ENCODE results near the gene DLG5.

DLG5 gene

GRCh38 chr10:77811831-77812430 is 114.6 kb downstream of the DLG5 start:
- no peak overlapping the region for H3K4me3 ChIP-seq (ENCODE audit: insufficient read depth, low read depth, low read length)
- peaks cover 12% of the 10 kb centered on the region for H3K36me3 ChIP-seq (ENCODE audit: control insufficient read depth, insufficient read depth, low read length)
- 94% methylated on average over 23 of the region's 23 CpGs for WGBS, 2 experiments
- H3K27ac ChIP-seq (ENCODE audit: insufficient read depth, low read depth, low read length, poor library complexity, severe bottlenecking): no peak overlapping the region
- no peaks in the 10 kb centered on the region for H3K4me1 ChIP-seq (ENCODE audit: control insufficient read depth, insufficient read depth, low read length)
- H3K27me3 ChIP-seq (ENCODE audit: control insufficient read depth, insufficient read depth, low read length, poor library complexity, severe bottlenecking): no peaks in the 10 kb centered on the region
- H3K9me3 ChIP-seq (ENCODE audit: control insufficient read depth, low read length): no peaks in the 10 kb centered on the region

GRCh38 chr10:77810446-77811335 is 115.9 kb downstream of the DLG5 start:
- H3K27me3 ChIP-seq (ENCODE audit: control insufficient read depth, insufficient read depth, low read length, poor library complexity, severe bottlenecking): no peaks in the 10 kb centered on the region
- no peaks in the 10 kb centered on the region for H3K4me1 ChIP-seq (ENCODE audit: control insufficient read depth, insufficient read depth, low read length)
- no peaks in the 10 kb centered on the region for H3K9me3 ChIP-seq (ENCODE audit: control insufficient read depth, low read length)
- WGBS, 2 experiments: 94 to 95% methylated on average over 23 of the region's 23 CpGs
- no peak overlapping the region for H3K4me3 ChIP-seq (ENCODE audit: insufficient read depth, low read depth, low read length)
- no peak overlapping the region for H3K27ac ChIP-seq (ENCODE audit: insufficient read depth, low read depth, low read length, poor library complexity, severe bottlenecking)
- H3K36me3 ChIP-seq (ENCODE audit: control insufficient read depth, insufficient read depth, low read length): peaks cover 7% of the 10 kb centered on the region

GRCh38 chr10:77809336-77809735 is 117.2 kb downstream of the DLG5 start:
- no peaks in the 10 kb centered on the region for H3K9me3 ChIP-seq (ENCODE audit: control insufficient read depth, low read length)
- 93 to 95% methylated on average over 8 of the region's 8 CpGs for WGBS, 2 experiments

GRCh38 chr10:77807706-77808105 is 118.8 kb downstream of the DLG5 start:
- Histone ChIP-seq H3K36me3 (ENCODE audit: control insufficient read depth, insufficient read depth, low read length) (peaks cover 7% of the 10 kb centered on the region), H3K27me3 (ENCODE audit: control insufficient read depth, insufficient read depth, low read length, poor library complexity, severe bottlenecking) (no peaks in the 10 kb centered on the region), H3K4me1 (ENCODE audit: control insufficient read depth, insufficient read depth, low read length) (no peaks in the 10 kb centered on the region), H3K9me3 (ENCODE audit: control insufficient read depth, low read length) (no peaks in the 10 kb centered on the region), H3K4me3 (ENCODE audit: insufficient read depth, low read depth, low read length) (no peak overlapping the region), H3K27ac (ENCODE audit: insufficient read depth, low read depth, low read length, poor library complexity, severe bottlenecking) (no peak overlapping the region)
- WGBS, 2 experiments: 94 to 96% methylated on average over 9 of the region's 9 CpGs

More at GRCh38 chr10:77809336-77809735, 117.2 kb downstream of the DLG5 start:
- Histone ChIP-seq H3K4me3 (ENCODE audit: insufficient read depth, low read depth, low read length) (no peak overlapping the region), H3K4me1 (ENCODE audit: control insufficient read depth, insufficient read depth, low read length) (no peaks in the 10 kb centered on the region), H3K27ac (ENCODE audit: insufficient read depth, low read depth, low read length, poor library complexity, severe bottlenecking) (no peak overlapping the region), H3K27me3 (ENCODE audit: control insufficient read depth, insufficient read depth, low read length, poor library complexity, severe bottlenecking) (no peaks in the 10 kb centered on the region), H3K36me3 (ENCODE audit: control insufficient read depth, insufficient read depth, low read length) (peaks cover 7% of the 10 kb centered on the region)

GRCh38 chr10:77806511-77807157 is 119.9 kb downstream of the DLG5 start:
- Histone ChIP-seq H3K4me3 (ENCODE audit: insufficient read depth, low read depth, low read length) (no peak overlapping the region), H3K27me3 (ENCODE audit: control insufficient read depth, insufficient read depth, low read length, poor library complexity, severe bottlenecking) (no peaks in the 10 kb centered on the region), H3K36me3 (ENCODE audit: control insufficient read depth, insufficient read depth, low read length) (peaks cover 7% of the 10 kb centered on the region), H3K4me1 (ENCODE audit: control insufficient read depth, insufficient read depth, low read length) (no peaks in the 10 kb centered on the region), H3K9me3 (ENCODE audit: control insufficient read depth, low read length) (no peaks in the 10 kb centered on the region), H3K27ac (ENCODE audit: insufficient read depth, low read depth, low read length, poor library complexity, severe bottlenecking) (no peak overlapping the region)
- 91 to 92% methylated on average over 19 of the region's 19 CpGs for WGBS, 2 experiments

- no peak overlapping the region for H3K27ac ChIP-seq (ENCODE audit: insufficient read depth, low read depth, low read length, poor library complexity, severe bottlenecking)
- 92 to 94% methylated on average over 14 of the region's 14 CpGs for WGBS, 2 experiments
- no peak overlapping the region for H3K4me3 ChIP-seq (ENCODE audit: insufficient read depth, low read depth, low read length)
- H3K4me1 ChIP-seq (ENCODE audit: control insufficient read depth, insufficient read depth, low read length): peaks cover under 1% of the 10 kb centered on the region
- no peaks in the 10 kb centered on the region for H3K9me3 ChIP-seq (ENCODE audit: control insufficient read depth, low read length)
- no peaks in the 10 kb centered on the region for H3K27me3 ChIP-seq (ENCODE audit: control insufficient read depth, insufficient read depth, low read length, poor library complexity, severe bottlenecking)
- H3K36me3 ChIP-seq (ENCODE audit: control insufficient read depth, insufficient read depth, low read length): peaks cover 7% of the 10 kb centered on the region
Observed at GRCh38 chr10:77805676-77806075, 120.9 kb downstream of the DLG5 start.

- 89 to 98% methylated on average over 3 of the region's 3 CpGs for WGBS, 2 experiments
- H3K27ac ChIP-seq (ENCODE audit: insufficient read depth, low read depth, low read length, poor library complexity, severe bottlenecking): no peak overlapping the region
- H3K4me3 ChIP-seq (ENCODE audit: insufficient read depth, low read depth, low read length): no peak overlapping the region
- H3K9me3 ChIP-seq (ENCODE audit: control insufficient read depth, low read length): no peaks in the 10 kb centered on the region
- H3K36me3 ChIP-seq (ENCODE audit: control insufficient read depth, insufficient read depth, low read length): peaks cover 7% of the 10 kb centered on the region
- no peaks in the 10 kb centered on the region for H3K27me3 ChIP-seq (ENCODE audit: control insufficient read depth, insufficient read depth, low read length, poor library complexity, severe bottlenecking)
- H3K4me1 ChIP-seq (ENCODE audit: control insufficient read depth, insufficient read depth, low read length): peaks cover 3% of the 10 kb centered on the region
Observed at GRCh38 chr10:77804371-77804770, 122.2 kb downstream of the DLG5 start.

- Histone ChIP-seq H3K27ac (ENCODE audit: insufficient read depth, low read depth, low read length, poor library complexity, severe bottlenecking) (no peak overlapping the region), H3K4me1 (ENCODE audit: control insufficient read depth, insufficient read depth, low read length) (peaks cover 3% of the 10 kb centered on the region), H3K27me3 (ENCODE audit: control insufficient read depth, insufficient read depth, low read length, poor library complexity, severe bottlenecking) (no peaks in the 10 kb centered on the region), H3K9me3 (ENCODE audit: control insufficient read depth, low read length) (no peaks in the 10 kb centered on the region), H3K4me3 (ENCODE audit: insufficient read depth, low read depth, low read length) (no peak overlapping the region), H3K36me3 (ENCODE audit: control insufficient read depth, insufficient read depth, low read length) (no peaks in the 10 kb centered on the region)
- 76 to 77% methylated on average over 13 to 14 of the region's 14 CpGs for WGBS, 2 experiments
Observed at GRCh38 chr10:77801474-77802161, 124.9 kb downstream of the DLG5 start.

GRCh38 chr10:77800738-77801266 is 125.8 kb downstream of the DLG5 start:
- Histone ChIP-seq H3K27ac (ENCODE audit: insufficient read depth, low read depth, low read length, poor library complexity, severe bottlenecking) (no peak overlapping the region), H3K4me1 (ENCODE audit: control insufficient read depth, insufficient read depth, low read length) (peaks cover 3% of the 10 kb centered on the region), H3K9me3 (ENCODE audit: control insufficient read depth, low read length) (no peaks in the 10 kb centered on the region), H3K4me3 (ENCODE audit: insufficient read depth, low read depth, low read length) (no peak overlapping the region), H3K27me3 (ENCODE audit: control insufficient read depth, insufficient read depth, low read length, poor library complexity, severe bottlenecking) (no peaks in the 10 kb centered on the region), H3K36me3 (ENCODE audit: control insufficient read depth, insufficient read depth, low read length) (peaks cover 3% of the 10 kb centered on the region)
- 87 to 92% methylated on average over 5 of the region's 5 CpGs for WGBS, 2 experiments
